ENCODE results near the gene LPIN1. TPM values are rescaled to one million over a fixed set of nuclear protein-coding genes. Genes with fewer than 3 reads are reported as not detected.
"Not testable (repeated sequence)": the region's sequence is repeated elsewhere in the genome, so short reads cannot be mapped to it uniquely, and the experiment has no call there.

Gene LPIN1
- polyA plus RNA-seq, 2 donors: 25.5 to 65.4 TPM

DNA sequence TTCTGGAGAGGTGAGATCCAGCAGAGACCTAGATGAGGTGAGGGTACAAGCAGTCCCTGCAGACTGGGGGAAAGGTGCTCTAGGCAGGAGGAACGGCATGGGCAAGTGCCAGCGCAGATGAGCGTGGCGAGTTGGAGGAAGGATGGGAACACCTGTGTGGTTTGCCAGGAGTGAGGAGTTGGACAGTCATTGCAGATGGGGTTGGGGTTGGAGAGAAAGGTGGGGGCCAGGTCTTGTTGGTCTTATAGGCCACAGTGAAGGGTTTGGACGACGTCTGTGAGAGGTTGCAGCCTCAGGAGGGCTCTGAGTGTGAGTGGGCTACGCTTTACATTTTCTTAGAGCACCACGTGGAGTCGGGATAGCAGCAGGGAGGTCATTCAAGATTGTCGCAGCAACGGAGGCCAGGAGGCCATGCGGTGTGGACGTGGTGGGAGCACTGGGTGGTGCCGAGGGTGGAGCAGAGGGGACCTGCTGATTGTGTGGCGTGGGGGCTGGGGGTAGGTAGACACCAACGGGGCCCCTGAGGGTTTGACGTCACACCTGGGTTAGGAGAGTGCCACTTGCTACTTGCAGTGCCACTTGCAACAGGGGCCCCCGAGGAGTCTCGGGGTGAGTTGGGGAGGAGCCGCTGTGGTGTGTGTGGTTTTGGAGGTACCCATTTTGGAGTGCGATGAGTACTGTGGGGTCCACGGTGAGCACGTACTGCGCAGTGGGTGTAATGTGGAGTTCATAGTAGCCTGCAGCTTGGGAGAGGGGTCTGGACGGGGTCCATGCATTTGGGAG, 66.2 kb downstream of the LPIN1 start:
- Histone ChIP-seq H3K4me3 (ENCODE audit: low read depth in 1 of 2, low read length in 2 of 2) (no peak overlapping the region), H3K36me3 (ENCODE audit: control insufficient read depth in 2 of 2, insufficient read depth in 2 of 2, low read length in 1 of 2) (peaks cover 2 to 28% of the 10 kb centered on the region in 2 donors), H3K4me1 (ENCODE audit: control insufficient read depth in 2 of 2, insufficient read depth in 2 of 2, low read length in 1 of 2) (no peaks in the 10 kb centered on the region), H3K9me3 (ENCODE audit: control insufficient read depth in 2 of 2, insufficient read depth in 1 of 2, low read depth in 1 of 2, low read length in 1 of 2) (no peaks in the 10 kb centered on the region), H3K27ac (ENCODE audit: low read depth in 2 of 2, low read length in 1 of 2) (no peak overlapping the region), H3K27me3 (ENCODE audit: control insufficient read depth in 1 of 2, insufficient read depth in 2 of 2, low read length in 2 of 2) (no peaks in the 10 kb centered on the region)
- 95% methylated on average over 25 of the region's 25 CpGs for WGBS, 2 donors

DNA sequence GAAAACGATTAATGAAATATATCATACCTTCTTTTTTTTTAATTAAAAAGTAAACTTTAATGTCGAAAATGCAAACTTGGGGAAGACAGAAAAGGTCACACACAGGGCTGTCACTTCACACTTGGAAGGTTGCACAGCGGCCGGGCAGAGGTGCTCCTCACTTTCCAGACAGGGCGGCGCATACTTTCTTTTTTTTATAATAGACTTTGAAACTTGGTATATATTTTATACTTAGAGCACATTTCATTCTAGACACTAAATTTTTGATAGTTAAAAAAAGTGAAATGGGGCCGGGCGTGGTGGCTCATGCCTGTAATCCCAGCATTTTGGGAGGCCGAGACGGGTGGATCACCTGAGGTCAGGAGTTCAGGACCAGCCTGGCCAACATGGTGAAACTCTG, 66.9 kb downstream of the LPIN1 start:
- peaks cover 2 to 21% of the 10 kb centered on the region in 2 donors for H3K36me3 ChIP-seq (ENCODE audit: control insufficient read depth in 2 of 2, insufficient read depth in 2 of 2, low read length in 1 of 2)
- not testable (repeated sequence) for H3K27ac ChIP-seq (ENCODE audit: low read depth in 2 of 2, low read length in 1 of 2); H3K4me3 ChIP-seq (ENCODE audit: low read depth in 1 of 2, low read length in 2 of 2); H3K4me1 ChIP-seq (ENCODE audit: control insufficient read depth in 2 of 2, insufficient read depth in 2 of 2, low read length in 1 of 2); H3K9me3 ChIP-seq (ENCODE audit: control insufficient read depth in 2 of 2, insufficient read depth in 1 of 2, low read depth in 1 of 2, low read length in 1 of 2); H3K27me3 ChIP-seq (ENCODE audit: control insufficient read depth in 1 of 2, insufficient read depth in 2 of 2, low read length in 2 of 2)
- WGBS, 2 donors: 94% methylated on average over 10 of the region's 10 CpGs

DNA sequence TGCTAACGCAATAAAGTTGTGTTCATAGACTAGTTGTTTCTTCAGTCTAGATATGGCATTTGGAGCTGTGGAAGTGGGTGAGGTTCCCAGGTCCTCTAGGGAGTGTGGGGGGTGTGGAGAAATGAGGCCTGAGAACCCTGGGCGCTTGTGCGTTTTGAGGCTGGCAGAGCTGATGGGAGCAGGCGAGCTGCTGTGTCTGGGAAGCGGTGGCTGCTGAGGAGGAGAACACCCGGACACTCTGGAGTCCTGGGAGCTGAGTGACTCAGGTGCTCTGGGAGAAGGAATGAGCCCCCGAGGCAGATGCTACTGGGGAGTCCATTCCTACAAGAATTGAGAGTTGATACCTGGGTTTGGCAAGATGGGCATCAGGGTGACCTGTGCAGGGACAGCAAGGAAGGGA, 67.5 kb downstream of the LPIN1 start:
- Histone ChIP-seq H3K4me1 (ENCODE audit: control insufficient read depth in 2 of 2, insufficient read depth in 2 of 2, low read length in 1 of 2) (no peaks in the 10 kb centered on the region), H3K9me3 (ENCODE audit: control insufficient read depth in 2 of 2, insufficient read depth in 1 of 2, low read depth in 1 of 2, low read length in 1 of 2) (no peaks in the 10 kb centered on the region), H3K36me3 (ENCODE audit: control insufficient read depth in 2 of 2, insufficient read depth in 2 of 2, low read length in 1 of 2) (peaks cover 2 to 21% of the 10 kb centered on the region in 2 donors), H3K4me3 (ENCODE audit: low read depth in 1 of 2, low read length in 2 of 2) (no peak overlapping the region), H3K27me3 (ENCODE audit: control insufficient read depth in 1 of 2, insufficient read depth in 2 of 2, low read length in 2 of 2) (no peaks in the 10 kb centered on the region), H3K27ac (ENCODE audit: low read depth in 2 of 2, low read length in 1 of 2) (no peak overlapping the region)
- 94 to 95% methylated on average over 7 of the region's 7 CpGs for WGBS, 2 donors

DNA sequence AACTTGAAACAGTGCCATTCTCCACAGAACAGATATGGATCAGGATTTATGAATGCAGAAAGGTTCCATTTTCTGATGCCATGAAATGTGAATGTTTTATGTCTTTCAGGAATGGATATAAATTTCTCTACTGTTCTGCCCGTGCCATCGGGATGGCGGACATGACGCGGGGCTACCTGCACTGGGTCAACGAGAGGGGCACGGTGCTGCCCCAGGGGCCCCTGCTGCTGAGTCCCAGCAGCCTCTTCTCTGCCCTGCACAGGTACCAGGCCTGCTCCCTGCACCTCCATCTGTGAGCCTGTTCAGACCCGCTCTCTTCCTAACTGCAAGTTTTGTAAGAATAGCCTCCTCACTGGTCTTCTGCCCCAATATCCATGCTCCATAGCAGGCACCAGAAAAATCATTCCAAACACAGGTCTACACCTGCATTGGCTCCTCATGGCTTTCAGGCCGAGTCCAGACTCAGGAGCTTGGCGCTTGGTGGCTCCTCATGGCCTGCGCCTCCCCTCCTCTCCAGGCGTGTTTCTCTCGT, 68.6 kb downstream of the LPIN1 start:
- Histone ChIP-seq H3K27me3 (ENCODE audit: control insufficient read depth in 1 of 2, insufficient read depth in 2 of 2, low read length in 2 of 2) (no peaks in the 10 kb centered on the region), H3K36me3 (ENCODE audit: control insufficient read depth in 2 of 2, insufficient read depth in 2 of 2, low read length in 1 of 2) (peaks cover 6 to 21% of the 10 kb centered on the region in 2 donors), H3K4me3 (ENCODE audit: low read depth in 1 of 2, low read length in 2 of 2) (no peak overlapping the region), H3K4me1 (ENCODE audit: control insufficient read depth in 2 of 2, insufficient read depth in 2 of 2, low read length in 1 of 2) (no peaks in the 10 kb centered on the region), H3K27ac (ENCODE audit: low read depth in 2 of 2, low read length in 1 of 2) (no peak overlapping the region), H3K9me3 (ENCODE audit: control insufficient read depth in 2 of 2, insufficient read depth in 1 of 2, low read depth in 1 of 2, low read length in 1 of 2) (no peaks in the 10 kb centered on the region)
- 94 to 97% methylated on average over 13 of the region's 13 CpGs for WGBS, 2 donors

DNA sequence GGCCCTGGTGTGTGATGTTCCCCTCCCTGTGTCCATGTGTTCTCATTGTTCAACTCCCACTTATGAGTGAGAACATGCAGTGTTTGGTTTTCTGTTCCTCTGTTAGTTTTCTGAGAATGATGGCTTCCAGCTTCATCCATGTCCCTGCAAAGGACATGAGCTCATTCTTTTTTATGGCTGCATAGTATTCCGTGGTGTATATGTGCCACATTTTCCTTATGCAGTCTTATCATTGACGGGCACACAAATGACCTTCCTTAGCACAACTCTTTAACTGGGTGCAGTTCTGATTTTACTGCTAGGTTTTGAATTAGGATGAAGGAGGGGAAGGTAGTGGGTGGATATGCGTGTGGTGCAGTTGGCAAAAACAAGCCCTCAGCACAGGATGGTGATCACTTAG, 70.5 kb downstream of the LPIN1 start:
- peaks cover 6 to 24% of the 10 kb centered on the region in 2 donors for H3K36me3 ChIP-seq (ENCODE audit: control insufficient read depth in 2 of 2, insufficient read depth in 2 of 2, low read length in 1 of 2)
- WGBS, 2 donors: 92 to 99% methylated on average over 3 of the region's 3 CpGs
- H3K9me3 ChIP-seq (ENCODE audit: control insufficient read depth in 2 of 2, insufficient read depth in 1 of 2, low read depth in 1 of 2, low read length in 1 of 2); H3K27me3 ChIP-seq (ENCODE audit: control insufficient read depth in 1 of 2, insufficient read depth in 2 of 2, low read length in 2 of 2); H3K4me3 ChIP-seq (ENCODE audit: low read depth in 1 of 2, low read length in 2 of 2); H3K27ac ChIP-seq (ENCODE audit: low read depth in 2 of 2, low read length in 1 of 2); H3K4me1 ChIP-seq (ENCODE audit: control insufficient read depth in 2 of 2, insufficient read depth in 2 of 2, low read length in 1 of 2): not testable (repeated sequence)

DNA sequence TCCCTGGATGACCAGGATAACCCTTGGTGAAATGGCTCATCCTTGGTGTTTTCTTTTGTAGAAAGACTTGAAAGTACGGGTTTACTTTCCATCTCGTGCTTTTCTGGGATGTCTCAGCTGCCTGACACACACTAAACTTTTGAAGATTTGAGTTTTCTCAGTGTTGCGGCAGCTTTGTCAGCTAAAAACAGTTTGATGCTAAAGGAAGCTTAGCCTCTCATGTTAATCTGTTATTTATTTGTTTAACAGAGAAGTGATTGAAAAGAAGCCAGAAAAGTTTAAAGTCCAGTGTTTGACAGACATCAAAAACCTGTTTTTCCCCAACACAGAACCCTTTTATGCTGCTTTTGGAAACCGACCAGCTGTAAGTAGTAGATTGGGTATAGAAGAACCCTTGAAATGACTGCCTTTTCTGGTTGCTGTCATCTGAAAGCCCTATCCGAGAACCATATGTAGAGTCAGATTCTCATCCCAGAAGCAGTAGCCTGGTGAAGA, 72.8 kb downstream of the LPIN1 start:
- Histone ChIP-seq H3K9me3 (ENCODE audit: control insufficient read depth in 2 of 2, insufficient read depth in 1 of 2, low read depth in 1 of 2, low read length in 1 of 2) (no peaks in the 10 kb centered on the region), H3K27me3 (ENCODE audit: control insufficient read depth in 1 of 2, insufficient read depth in 2 of 2, low read length in 2 of 2) (no peaks in the 10 kb centered on the region), H3K27ac (ENCODE audit: low read depth in 2 of 2, low read length in 1 of 2) (no peak overlapping the region), H3K36me3 (ENCODE audit: control insufficient read depth in 2 of 2, insufficient read depth in 2 of 2, low read length in 1 of 2) (peaks cover 6 to 19% of the 10 kb centered on the region in 2 donors), H3K4me3 (ENCODE audit: low read depth in 1 of 2, low read length in 2 of 2) (no peak overlapping the region), H3K4me1 (ENCODE audit: control insufficient read depth in 2 of 2, insufficient read depth in 2 of 2, low read length in 1 of 2) (peaks cover 0 to 2% of the 10 kb centered on the region in 2 donors)
- WGBS, 2 donors: 62 to 71% methylated on average over 5 of the region's 5 CpGs

DNA sequence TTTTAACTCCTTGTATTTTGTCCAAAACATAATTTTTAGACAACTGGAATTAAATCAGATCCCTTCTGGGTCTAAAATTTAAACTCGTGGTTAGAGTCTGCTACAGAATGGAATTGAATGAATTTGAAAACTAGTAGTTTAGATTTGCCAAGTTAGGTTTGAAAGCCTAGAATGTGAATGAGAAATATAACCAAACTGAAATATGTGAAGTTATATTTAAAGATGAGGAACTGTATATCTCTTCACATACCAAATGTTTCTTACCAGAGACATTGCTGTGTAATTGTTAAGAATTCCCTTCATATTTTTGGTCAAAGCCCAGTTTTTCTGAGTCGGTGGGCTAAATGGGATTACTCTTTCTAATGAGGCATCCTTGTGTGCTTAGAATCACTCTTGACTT, 74.2 kb downstream of the LPIN1 start:
- H3K4me1 ChIP-seq (ENCODE audit: control insufficient read depth in 2 of 2, insufficient read depth in 2 of 2, low read length in 1 of 2): peaks cover 4 to 7% of the 10 kb centered on the region in 2 donors
- no peak overlapping the region for H3K27ac ChIP-seq (ENCODE audit: low read depth in 2 of 2, low read length in 1 of 2)
- H3K36me3 ChIP-seq (ENCODE audit: control insufficient read depth in 2 of 2, insufficient read depth in 2 of 2, low read length in 1 of 2): peaks cover 8 to 14% of the 10 kb centered on the region in 2 donors
- H3K4me3 ChIP-seq (ENCODE audit: low read depth in 1 of 2, low read length in 2 of 2): no peak overlapping the region
- H3K9me3 ChIP-seq (ENCODE audit: control insufficient read depth in 2 of 2, insufficient read depth in 1 of 2, low read depth in 1 of 2, low read length in 1 of 2): no peaks in the 10 kb centered on the region
- H3K27me3 ChIP-seq (ENCODE audit: control insufficient read depth in 1 of 2, insufficient read depth in 2 of 2, low read length in 2 of 2): no peaks in the 10 kb centered on the region
- WGBS, 2 donors: 80 to 86% methylated on average over 2 of the region's 2 CpGs

DNA sequence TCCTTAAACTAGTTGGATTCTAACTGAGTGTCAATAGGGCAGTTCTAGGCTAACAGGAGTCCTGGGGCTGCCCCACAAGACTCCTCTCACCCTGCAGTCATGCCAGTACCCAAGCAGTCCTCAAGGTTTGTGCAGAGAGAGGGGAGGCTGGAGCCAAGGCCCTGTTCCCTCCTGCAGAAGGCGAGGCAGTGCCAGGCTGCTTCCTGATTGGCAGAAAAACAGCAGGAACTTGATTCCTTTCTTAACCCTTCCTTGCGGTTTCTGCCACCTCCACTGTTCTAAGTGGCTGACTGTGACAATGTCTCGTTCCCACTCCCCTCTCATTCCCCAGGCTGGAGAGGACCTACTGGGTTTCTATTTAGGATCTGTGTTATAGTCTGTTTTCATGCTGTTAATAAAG, 75.3 kb downstream of the LPIN1 start:
- Histone ChIP-seq H3K4me3 (ENCODE audit: low read depth in 1 of 2, low read length in 2 of 2) (no peak overlapping the region), H3K4me1 (ENCODE audit: control insufficient read depth in 2 of 2, insufficient read depth in 2 of 2, low read length in 1 of 2) (peaks cover 4 to 7% of the 10 kb centered on the region in 2 donors), H3K27me3 (ENCODE audit: control insufficient read depth in 1 of 2, insufficient read depth in 2 of 2, low read length in 2 of 2) (no peaks in the 10 kb centered on the region), H3K36me3 (ENCODE audit: control insufficient read depth in 2 of 2, insufficient read depth in 2 of 2, low read length in 1 of 2) (peaks cover 9 to 12% of the 10 kb centered on the region in 2 donors), H3K27ac (ENCODE audit: low read depth in 2 of 2, low read length in 1 of 2) (no peak overlapping the region), H3K9me3 (ENCODE audit: control insufficient read depth in 2 of 2, insufficient read depth in 1 of 2, low read depth in 1 of 2, low read length in 1 of 2) (no peaks in the 10 kb centered on the region)
- WGBS, 2 donors: 87 to 89% methylated on average over 3 of the region's 3 CpGs

DNA sequence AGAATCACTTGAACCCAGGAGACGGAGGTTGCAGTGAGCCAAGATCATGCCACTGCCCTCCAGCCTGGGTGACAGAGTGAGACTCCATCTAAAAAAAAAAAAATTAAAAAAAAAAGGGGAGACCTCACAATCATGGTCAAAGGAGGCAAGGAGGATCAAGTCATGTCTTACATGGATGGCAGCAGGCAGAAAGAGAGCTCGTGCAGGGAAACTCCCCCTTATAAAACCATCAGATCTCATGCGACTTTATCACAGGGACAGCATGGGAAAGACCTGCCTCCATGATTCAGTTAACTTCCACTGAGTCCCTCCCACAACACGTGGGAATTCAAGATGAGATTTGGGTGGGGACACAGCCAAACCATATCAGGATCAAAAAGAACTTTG, 75.9 kb downstream of the LPIN1 start:
- H3K4me1 ChIP-seq (ENCODE audit: control insufficient read depth in 2 of 2, insufficient read depth in 2 of 2, low read length in 1 of 2); H3K27ac ChIP-seq (ENCODE audit: low read depth in 2 of 2, low read length in 1 of 2); H3K4me3 ChIP-seq (ENCODE audit: low read depth in 1 of 2, low read length in 2 of 2); H3K27me3 ChIP-seq (ENCODE audit: control insufficient read depth in 1 of 2, insufficient read depth in 2 of 2, low read length in 2 of 2); H3K9me3 ChIP-seq (ENCODE audit: control insufficient read depth in 2 of 2, insufficient read depth in 1 of 2, low read depth in 1 of 2, low read length in 1 of 2): not testable (repeated sequence)
- peaks cover 12% of the 10 kb centered on the region in 2 donors for H3K36me3 ChIP-seq (ENCODE audit: control insufficient read depth in 2 of 2, insufficient read depth in 2 of 2, low read length in 1 of 2)
- 84 to 88% methylated on average over 4 of the region's 4 CpGs for WGBS, 2 donors

All from esophagus (tissue), 2 donors.